A549 (cell line): ENCODE data around the gene ETS2.

Experiments
- CBX8 ChIP-seq: fragments of 200-600 bp; sonication (generic); IDR thresholded peaks from 2 replicates; pipeline ENCODE4 v1.6.1; 2016
- CEBPB ChIP-seq, 2 experiments: fragments of >200 bp in 1 of 2; sonication (Bioruptor Twin) in 1 of 2; formaldehyde crosslinking in 1 of 2; IDR thresholded peaks; 2 replicates each; pipeline ENCODE4 v1.6.1; 2012 to 2016
- CTCF ChIP-seq: fragments of >200 bp; sonication (Bioruptor Twin); formaldehyde crosslinking; IDR thresholded peaks from 3 replicates; pipeline ENCODE4 v1.5.1; 2016
- ESRRA ChIP-seq: fragments of 150-350 bp; IDR thresholded peaks from 2 replicates; pipeline ENCODE4 v1.6.1; 2014; ENCODE audit warnings: mild to moderate bottlenecking, low read length, borderline replicate concordance
- HDAC2 ChIP-seq: fragments of 200-600 bp; sonication (generic); IDR thresholded peaks from 2 replicates; pipeline ENCODE4 v1.6.1; 2016
- JUN ChIP-seq, 2 experiments: fragments of >200 bp; sonication (Bioruptor Twin); formaldehyde crosslinking; IDR thresholded peaks; 2 replicates in 1 of 2; 3 replicates in 1 of 2; pipeline ENCODE4 v1.6.1; 2016 to 2017
- JUNB ChIP-seq: fragments of >200 bp; sonication (Bioruptor Twin); formaldehyde crosslinking; IDR thresholded peaks from 2 replicates; pipeline ENCODE4 v1.6.1; 2016
- KDM1A ChIP-seq: fragments of 200-600 bp; sonication (generic); IDR thresholded peaks from 2 replicates; pipeline ENCODE4 v1.6.1; 2016; ENCODE audit warnings: low read depth, mild to moderate bottlenecking
- KDM5A ChIP-seq: fragments of 200-600 bp; sonication (generic); IDR thresholded peaks from 2 replicates; pipeline ENCODE4 v1.6.1; 2016; ENCODE audit warnings: antibody characterized with exemption, mild to moderate bottlenecking
- MAX ChIP-seq: IDR thresholded peaks from 2 replicates; pipeline ENCODE4 v1.6.1; 2012
- MAZ ChIP-seq: fragments of 150-350 bp; IDR thresholded peaks from 2 replicates; pipeline ENCODE4 v1.6.1; 2014; ENCODE audit warnings: antibody characterized with exemption, low read depth, low read length, borderline replicate concordance
- POLR2A ChIP-seq: IDR thresholded peaks from 2 replicates; pipeline ENCODE4 v1.6.1; 2012; ENCODE audit warnings: mild to moderate bottlenecking, low read length
- REST ChIP-seq: fragments of 200-600 bp; sonication (generic); IDR thresholded peaks from 2 replicates; pipeline ENCODE4 v1.6.1; 2016; ENCODE audit warnings: antibody characterized with exemption, mild to moderate bottlenecking, moderate library complexity
- ZSCAN20 ChIP-seq: fragments of 250-450 bp; sonication (Bioruptor Pico); IDR thresholded peaks from 2 replicates; pipeline ENCODE4 v1.8.0; 2022; ENCODE audit warnings: mild to moderate bottlenecking, moderate library complexity

GRCh38 chr21:38814126-38815059 is 8.7 kb downstream of the ETS2 start:
- TF ChIP-seq CTCF (no peak), MAZ (no peak), ESRRA (no peak), KDM1A (no peak), KDM5A (no peak), HDAC2 (no peak), MAX (no peak), REST (no peak), JUN (IDR thresholded peaks at IDR 0.05) (no peak), POLR2A (no peak), CBX8 (no peak), CEBPB (IDR thresholded peaks at IDR 0.05) (no peak), JUNB (no peak), ZSCAN20 (no peak)
